ENCODE data around the gene PROC.

DNA sequence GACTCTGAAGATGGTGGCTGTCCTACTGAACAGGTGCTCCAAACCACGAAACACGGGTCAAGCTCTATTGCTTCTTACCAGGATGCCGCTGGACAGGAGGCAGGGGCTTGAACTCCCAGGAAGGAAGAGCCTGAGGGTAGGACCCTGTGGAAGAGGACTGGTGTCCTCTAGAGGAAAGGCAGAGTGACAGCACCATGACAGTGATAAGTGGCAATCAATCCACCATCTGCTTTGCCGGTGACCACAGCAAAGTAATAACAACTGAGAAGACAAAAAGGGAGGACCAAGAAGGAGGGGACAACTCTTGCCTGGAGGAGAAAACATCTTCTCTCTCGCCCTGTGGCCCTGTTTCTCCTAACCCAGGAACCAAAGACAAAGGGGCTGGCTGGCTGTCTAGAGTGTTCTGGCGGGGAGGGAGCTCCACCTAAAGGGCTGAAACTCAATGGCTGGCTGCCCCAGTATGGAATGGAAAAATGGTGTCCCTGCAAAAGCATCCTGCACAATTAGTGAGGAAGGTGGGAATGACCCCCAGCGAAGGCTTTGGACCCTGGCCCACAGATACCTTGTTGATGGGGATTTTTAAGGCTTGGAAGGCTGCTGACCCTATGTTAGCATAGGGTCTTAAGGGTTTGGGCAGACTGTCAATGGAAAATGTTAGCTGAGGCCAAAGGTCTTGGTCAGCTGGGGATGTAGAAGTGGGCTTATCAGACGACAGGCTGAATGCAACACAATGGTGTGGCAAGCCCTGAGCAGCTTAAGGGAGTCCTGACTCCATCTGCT lies 35.4 kb downstream of the PROC start:
- no peak for TF ChIP-seq CEBPB (IDR thresholded peaks at IDR 0.05; ENCODE audit: low read depth)
- peak; percentile 29 to 36 (median 34); a peak in 4 of 6 replicates for TF ChIP-seq CTCF (IDR thresholded peaks at IDR 0.05 in 2 of 3, conservative IDR thresholded peaks at IDR 0.05 in 1 of 3; ENCODE audit: borderline replicate concordance in 1 of 3, insufficient read depth in 1 of 3, low read depth in 2 of 3, low read length in 2 of 3)
- TF ChIP-seq ELF1 (IDR thresholded peaks at IDR 0.05; ENCODE audit: borderline replicate concordance, low read depth): no peak
- no peak for TF ChIP-seq POLR2A (IDR thresholded peaks at IDR 0.05; ENCODE audit: borderline replicate concordance, extremely low read depth, insufficient read depth, insufficient read length)
- no peak for TF ChIP-seq POLR2AphosphoS5 (IDR thresholded peaks at IDR 0.05; ENCODE audit: low read depth, low read length)
- TF ChIP-seq SP1 (IDR thresholded peaks at IDR 0.05; ENCODE audit: low read depth): no peak

All from HCT116 (cell line).